ENCODE measurements around the gene MN1. TPM values are rescaled to one million over a fixed set of nuclear protein-coding genes. Genes with fewer than 3 reads are reported as not detected.

Gene MN1
- total and polyA plus RNA-seq, 2 of the 4 experiments (the other 2 are of a cell fraction), result 0.36 to 1.3 TPM

- H3K27ac ChIP-seq (ENCODE audit: insufficient read depth, low read length), result no peak overlapping the region
- no peak overlapping the region for H3K14ac ChIP-seq (replicated peaks; ENCODE audit: low read depth, low read length)
- ATAC-seq (ENCODE audit: low read depth), result no peak
- H4K5ac ChIP-seq (ENCODE audit: low read depth, low read length), result no peak overlapping the region
- TF ChIP-seq USF2 (IDR thresholded peaks at IDR 0.05; ENCODE audit: low read depth, low read length) (no peak), CTCF (conservative IDR thresholded peaks at IDR 0.05; ENCODE audit: low read depth, low read length) (no peak), POLR2A (IDR thresholded peaks at IDR 0.05; ENCODE audit: low read depth, low read length) (no peak), CHD1 (IDR thresholded peaks at IDR 0.05; ENCODE audit: low read depth, low read length) (no peak), ELK1 (IDR thresholded peaks at IDR 0.05; ENCODE audit: borderline replicate concordance, low read depth, low read length) (no peak), MAZ (IDR thresholded peaks at IDR 0.05; ENCODE audit: borderline replicate concordance, low read depth, low read length) (no peak), MAFK (IDR thresholded peaks at IDR 0.05; ENCODE audit: low read depth, low read length) (no peak), RAD21 (IDR thresholded peaks at IDR 0.05; ENCODE audit: low read length) (no peak), BHLHE40 (IDR thresholded peaks at IDR 0.05; ENCODE audit: low read depth, low read length) (no peak), NFE2L2 (IDR thresholded peaks at IDR 0.05; ENCODE audit: low read depth, low read length) (no peak), SMC3 (IDR thresholded peaks at IDR 0.05; ENCODE audit: low read depth, low read length) (no peak), RCOR1 (IDR thresholded peaks at IDR 0.05; ENCODE audit: insufficient replicate concordance, low read length) (no peak), MXI1 (IDR thresholded peaks at IDR 0.05; ENCODE audit: borderline replicate concordance, low read depth, low read length) (no peak), RFX5 (IDR thresholded peaks at IDR 0.05; ENCODE audit: low read depth, low read length) (no peak), FOS (IDR thresholded peaks at IDR 0.05; ENCODE audit: low read depth, low read length) (no peak), CEBPB (IDR thresholded peaks at IDR 0.05; ENCODE audit: low read depth, low read length) (no peak)
- H2AFZ ChIP-seq (replicated peaks; ENCODE audit: low read length, poor library complexity), result no peak overlapping the region
- H3K4me1 ChIP-seq (ENCODE audit: control insufficient read depth, insufficient read depth, low read length), result no peaks in the 10 kb centered on the region
- no peak overlapping the region for H3K56ac ChIP-seq (ENCODE audit: extremely low read depth, insufficient read depth, low read length)
- no TSS peak for BruUV-seq (replicated peaks)
- dilution Hi-C loops (cut with HindIII; ENCODE audit: low sequenced_read_pairs, unreplicated experiment), result no loop called here
- no peak overlapping the region for H2BK20ac ChIP-seq (ENCODE audit: low read depth, low read length)
- no peak overlapping the region for H3K23ac ChIP-seq (ENCODE audit: low read depth, low read length)
- no peak overlapping the region for H2BK120ac ChIP-seq (ENCODE audit: low read depth, low read length)
- in situ Hi-C loops (cut with MboI; ENCODE audit: low sequenced_read_pairs), result no loop called here
- CTCF ChIA-PET, result no interaction called here
- peaks cover 20% of the 10 kb centered on the region for H3K27me3 ChIP-seq (ENCODE audit: control insufficient read depth, insufficient read depth, low read length)
- no peak overlapping the region for H3K4me2 ChIP-seq (ENCODE audit: low read depth, low read length)
- no peaks in the 10 kb centered on the region for H4K20me1 ChIP-seq (ENCODE audit: insufficient read depth, low read length)
- no peak overlapping the region for H2BK5ac ChIP-seq (ENCODE audit: low read depth, low read length, poor library complexity, severe bottlenecking)
- no peaks in the 10 kb centered on the region for H3K79me1 ChIP-seq (ENCODE audit: low read depth in 1 of 2, low read length in 2 of 2)
- no peaks in the 10 kb centered on the region for H3K36me3 ChIP-seq (ENCODE audit: control insufficient read depth, insufficient read depth, low read length)
- H3K9me3 ChIP-seq (ENCODE audit: control insufficient read depth, insufficient read depth, low read length), result peaks cover 2% of the 10 kb centered on the region; the same call in 1 of the 2 replicates
- no peak for DNase-seq
- H4K8ac ChIP-seq (ENCODE audit: low read depth in 2 of 2, low read length in 2 of 2), result no peak overlapping the region
- H2BK15ac ChIP-seq (ENCODE audit: low read depth, low read length), result no peak overlapping the region
- H3K18ac ChIP-seq (ENCODE audit: low read depth, low read length), result no peak overlapping the region
- no peak overlapping the region for H3K9ac ChIP-seq (ENCODE audit: low read depth, low read length)
- POLR2A ChIA-PET (ENCODE audit: unreplicated experiment), result no interaction called here
- WGBS, 2 experiments (ENCODE audit: extremely low coverage in 2 of 2, insufficient read length in 1 of 2), result no CpG with 5 or more reads among the region's 3 CpGs
- H3K4me3 ChIP-seq (ENCODE audit: insufficient read depth, low read depth, low read length), result no peak overlapping the region
- H4K91ac ChIP-seq (ENCODE audit: insufficient read depth, low read depth, low read length), result no peak overlapping the region
- no peak overlapping the region for H2AK9ac ChIP-seq (replicated peaks; ENCODE audit: low read depth, low read length, poor library complexity)
- no peak overlapping the region for H2AK5ac ChIP-seq (ENCODE audit: low read depth, low read length)
- no peak overlapping the region for H3K4ac ChIP-seq (ENCODE audit: low read depth, low read length)
- no peaks in the 10 kb centered on the region; the same call in 1 of the 2 replicates for H3K9me1 ChIP-seq (ENCODE audit: insufficient read depth, low read length)
- intact Hi-C loops (cut with micrococcal nuclease), result no loop called here
Observed at GRCh38 chr22:27711756-27712155, 89.8 kb downstream of the MN1 start.
